Ishikawa (cell line): ENCODE data around the gene KLHL24.

Source experiments
- CEBPB ChIP-seq: IDR thresholded peaks from 2 replicates; pipeline ENCODE4 v1.6.1; 2012
- CREB1 ChIP-seq: IDR thresholded peaks from 2 replicates; pipeline ENCODE4 v1.6.1; 2012; ENCODE audit warnings: low read depth
- EGR1 ChIP-seq: IDR thresholded peaks from 2 replicates; pipeline ENCODE4 v1.6.1; 2012
- FOXM1 ChIP-seq: IDR thresholded peaks from 2 replicates; pipeline ENCODE4 v1.6.1; 2012; ENCODE audit warnings: low read depth, borderline replicate concordance
- TF ChIP-seq, protein P1 (sequence below): IDR thresholded peaks from 2 replicates; pipeline ENCODE4 v1.6.1; 2012; ENCODE audit warnings: low read depth, mild to moderate bottlenecking

DNA sequence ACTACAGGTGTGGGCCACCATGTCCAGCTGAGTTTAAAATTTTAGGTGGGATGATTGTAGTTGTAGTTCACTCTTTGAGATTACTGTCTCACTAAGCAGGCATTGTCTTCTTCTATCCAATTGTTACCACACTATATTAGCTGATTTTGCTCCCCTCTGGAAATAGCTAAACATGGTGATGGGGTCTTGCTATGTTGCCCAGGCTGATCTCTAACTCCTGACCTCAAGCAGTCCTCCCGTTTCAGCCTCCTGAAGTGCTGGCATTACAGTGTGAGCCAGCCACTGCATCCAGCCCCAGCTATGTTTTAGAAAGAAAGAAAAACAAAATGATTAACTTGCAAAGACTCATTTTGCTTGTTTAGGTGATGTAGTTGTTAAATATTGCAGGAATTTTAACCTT lies 92.8 kb downstream of the KLHL24 start:
- TF ChIP-seq EGR1 (no peak), FOXM1 (no peak), CEBPB (no peak), CREB1 (no peak)
- TF ChIP-seq, protein P1, sequence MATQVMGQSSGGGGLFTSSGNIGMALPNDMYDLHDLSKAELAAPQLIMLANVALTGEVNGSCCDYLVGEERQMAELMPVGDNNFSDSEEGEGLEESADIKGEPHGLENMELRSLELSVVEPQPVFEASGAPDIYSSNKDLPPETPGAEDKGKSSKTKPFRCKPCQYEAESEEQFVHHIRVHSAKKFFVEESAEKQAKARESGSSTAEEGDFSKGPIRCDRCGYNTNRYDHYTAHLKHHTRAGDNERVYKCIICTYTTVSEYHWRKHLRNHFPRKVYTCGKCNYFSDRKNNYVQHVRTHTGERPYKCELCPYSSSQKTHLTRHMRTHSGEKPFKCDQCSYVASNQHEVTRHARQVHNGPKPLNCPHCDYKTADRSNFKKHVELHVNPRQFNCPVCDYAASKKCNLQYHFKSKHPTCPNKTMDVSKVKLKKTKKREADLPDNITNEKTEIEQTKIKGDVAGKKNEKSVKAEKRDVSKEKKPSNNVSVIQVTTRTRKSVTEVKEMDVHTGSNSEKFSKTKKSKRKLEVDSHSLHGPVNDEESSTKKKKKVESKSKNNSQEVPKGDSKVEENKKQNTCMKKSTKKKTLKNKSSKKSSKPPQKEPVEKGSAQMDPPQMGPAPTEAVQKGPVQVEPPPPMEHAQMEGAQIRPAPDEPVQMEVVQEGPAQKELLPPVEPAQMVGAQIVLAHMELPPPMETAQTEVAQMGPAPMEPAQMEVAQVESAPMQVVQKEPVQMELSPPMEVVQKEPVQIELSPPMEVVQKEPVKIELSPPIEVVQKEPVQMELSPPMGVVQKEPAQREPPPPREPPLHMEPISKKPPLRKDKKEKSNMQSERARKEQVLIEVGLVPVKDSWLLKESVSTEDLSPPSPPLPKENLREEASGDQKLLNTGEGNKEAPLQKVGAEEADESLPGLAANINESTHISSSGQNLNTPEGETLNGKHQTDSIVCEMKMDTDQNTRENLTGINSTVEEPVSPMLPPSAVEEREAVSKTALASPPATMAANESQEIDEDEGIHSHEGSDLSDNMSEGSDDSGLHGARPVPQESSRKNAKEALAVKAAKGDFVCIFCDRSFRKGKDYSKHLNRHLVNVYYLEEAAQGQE = no peak
